ENCODE results near the gene MORN5. TPM values are rescaled to one million over a fixed set of nuclear protein-coding genes. Genes with fewer than 3 reads are reported as not detected.

MORN5 gene
- total RNA-seq, 1 experiment from 2014 or later, result not detected

- Histone ChIP-seq H3K4me1 (ENCODE audit: control insufficient read depth, insufficient read depth, low read length) (no peaks in the 10 kb centered on the region; the same call in 1 of the 2 replicates), H3K36me3 (ENCODE audit: control insufficient read depth, insufficient read depth, low read length) (no peaks in the 10 kb centered on the region), H3K27me3 (ENCODE audit: control insufficient read depth, insufficient read depth, low read length) (0 out of 2 replicates have a peak, but pooled peaks cover 3% of the 10 kb centered on the region), H3K27ac (ENCODE audit: low read length) (no peak overlapping the region), H3K4me3 (ENCODE audit: low read depth in 2 of 2, low read length in 2 of 2) (no peak overlapping the region), H3K9me3 (ENCODE audit: control insufficient read depth, insufficient read depth, low read depth, low read length) (no peaks in the 10 kb centered on the region)
- in situ Hi-C loops (cut with HindIII; ENCODE audit: low pct_unique_long_range_greater_than_20kb, low sequenced_read_pairs), result no loop called here
- TF ChIP-seq CTCF (IDR thresholded peaks at IDR 0.05) (no peak), TCF7L2 (IDR thresholded peaks at IDR 0.05; ENCODE audit: low read depth, low read length) (no peak), POLR2AphosphoS5 (IDR thresholded peaks at IDR 0.05; ENCODE audit: low read depth, low read length) (no peak), REST (IDR thresholded peaks at IDR 0.05; ENCODE audit: insufficient read depth in 1 of 2, low read depth in 2 of 2, low read length in 1 of 2) (no peak), SIN3A (IDR thresholded peaks at IDR 0.05; ENCODE audit: borderline replicate concordance, insufficient read depth, low read depth, low read length) (no peak)
- intact Hi-C loops (cut with micrococcal nuclease; ENCODE audit: unreplicated experiment), result no loop called here
- no TSS peak for BruUV-seq (replicated peaks)
- no peak for DNase-seq (ENCODE audit: low read depth, low spot score)
- ChIA-PET CTCF (no interaction called here), POLR2A (no interaction called here)
- ATAC-seq, result no peak
Observed at GRCh38 chr9:122183501-122183900, 23.8 kb downstream of the MORN5 start.

DNA sequence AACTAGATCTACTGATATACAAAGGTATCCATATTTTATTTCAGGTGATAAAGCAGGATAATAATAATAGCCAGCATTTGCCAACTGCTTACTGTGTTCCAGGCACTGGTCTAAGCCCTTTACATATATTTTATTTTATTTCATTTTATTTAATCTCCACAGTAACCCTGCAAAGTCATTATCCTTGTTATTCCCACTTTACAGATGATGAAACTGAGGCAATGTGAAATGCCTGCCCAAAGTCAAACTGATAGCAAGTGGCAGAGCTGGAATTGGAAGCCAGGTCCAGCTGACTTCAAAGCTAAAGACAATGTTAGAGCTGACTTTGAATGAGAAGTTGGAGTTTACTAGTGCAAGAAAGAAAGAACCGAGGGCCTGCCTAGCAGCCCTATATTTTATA is 24.8 kb downstream of the MORN5 start:
- POLR2A ChIA-PET, result no interaction called here
- no peaks in the 10 kb centered on the region for H3K9me3 ChIP-seq (ENCODE audit: control insufficient read depth, insufficient read depth, low read depth, low read length)
- DNase-seq (ENCODE audit: low read depth, low spot score), result no peak
- 0 out of 2 replicates have a peak, but pooled peaks cover 3% of the 10 kb centered on the region for H3K27me3 ChIP-seq (ENCODE audit: control insufficient read depth, insufficient read depth, low read length)
- intact Hi-C loops (cut with micrococcal nuclease; ENCODE audit: unreplicated experiment) (no loop called here), in situ Hi-C loops (cut with HindIII; ENCODE audit: low pct_unique_long_range_greater_than_20kb, low sequenced_read_pairs) (no loop called here)
- no peak overlapping the region for H3K4me3 ChIP-seq (ENCODE audit: low read depth in 2 of 2, low read length in 2 of 2)
- H3K27ac ChIP-seq (ENCODE audit: low read length), result no peak overlapping the region
- TF ChIP-seq REST (IDR thresholded peaks at IDR 0.05; ENCODE audit: insufficient read depth in 1 of 2, low read depth in 2 of 2, low read length in 1 of 2) (no peak), SIN3A (IDR thresholded peaks at IDR 0.05; ENCODE audit: borderline replicate concordance, insufficient read depth, low read depth, low read length) (no peak), POLR2AphosphoS5 (IDR thresholded peaks at IDR 0.05; ENCODE audit: low read depth, low read length) (no peak), CTCF (IDR thresholded peaks at IDR 0.05) (no peak), TCF7L2 (IDR thresholded peaks at IDR 0.05; ENCODE audit: low read depth, low read length) (no peak)
- no peak for ATAC-seq
- CTCF ChIA-PET, result no interaction called here
- no peaks in the 10 kb centered on the region for H3K36me3 ChIP-seq (ENCODE audit: control insufficient read depth, insufficient read depth, low read length)
- H3K4me1 ChIP-seq (ENCODE audit: control insufficient read depth, insufficient read depth, low read length), result no peaks in the 10 kb centered on the region; the same call in 1 of the 2 replicates
- BruUV-seq (replicated peaks), result no TSS peak

All from Panc1 (cell line).